IMR-90 (cell line): ENCODE measurements around the gene KHNYN. TPM values are rescaled to one million over a fixed set of nuclear protein-coding genes. Genes with fewer than 3 reads are reported as not detected.

ENCODE experiments used
- ATAC-seq: fragments of 200-7000 bp; cut with Tn5 transposase; 2 replicates; pipeline ENCODE4 v1.9.1; 2020; ENCODE audit warnings: low read depth, mild to moderate bottlenecking, moderate library complexity
- BruUV-seq: library from RNA; stranded (reverse); fragments of 400-500 nt; replicated peaks from 2 replicates; lab custom pipeline; 2021; lab: Mats Ljungman, UMichigan
- CTCF ChIA-PET: fragments of 300-600 bp; formaldehyde crosslinking; extraction: SDS; loops from one replicate; lab custom pipeline; 2021; ENCODE audit warnings: antibody characterized with exemption; lab: Yijun Ruan, JAX
- POLR2A ChIA-PET: fragments of 300-600 bp; sonication (Branson Sonifier 250); formaldehyde crosslinking; loops from one replicate; lab custom pipeline; 2022; ENCODE audit warnings: antibody characterized with exemption; ENCODE audit not compliant: unreplicated experiment; lab: Charles Lee
- DNase-seq: peaks from one replicate; pipeline ENCODE4 v3.0.0; 2013
- H2AFZ ChIP-seq: replicated peaks from 2 replicates; pipeline ENCODE3; 2013; ENCODE audit warnings: low read length, mild to moderate bottlenecking; ENCODE audit not compliant: poor library complexity
- H2AK5ac ChIP-seq: 2 replicates; pipeline ENCODE4 v1.6.1; 2013; ENCODE audit warnings: low read depth, low read length, inconsistent platforms
- H2AK9ac ChIP-seq: replicated peaks from 2 replicates; pipeline ENCODE3; 2013; ENCODE audit warnings: mild to moderate bottlenecking, low read depth, low read length, moderate library complexity; ENCODE audit not compliant: poor library complexity
- H2BK120ac ChIP-seq: 2 replicates; pipeline ENCODE4 v1.6.1; 2013; ENCODE audit warnings: low read depth, low read length, inconsistent platforms
- H2BK15ac ChIP-seq: 3 replicates; pipeline ENCODE4 v1.6.1; 2013; ENCODE audit warnings: low read depth, low read length, inconsistent platforms
- H2BK20ac ChIP-seq: 2 replicates; pipeline ENCODE4 v1.6.1; 2013; ENCODE audit warnings: low read depth, mild to moderate bottlenecking, inconsistent platforms, low read length, moderate library complexity
- H2BK5ac ChIP-seq: 2 replicates; pipeline ENCODE4 v1.6.1; 2013; ENCODE audit warnings: mild to moderate bottlenecking, low read depth, low read length, inconsistent platforms; ENCODE audit not compliant: poor library complexity, severe bottlenecking
- H3K14ac ChIP-seq: replicated peaks from 2 replicates; pipeline ENCODE4 v1.6.1; 2013; ENCODE audit warnings: low read depth, low read length, inconsistent platforms
- H3K18ac ChIP-seq: 2 replicates; pipeline ENCODE4 v1.6.1; 2013; ENCODE audit warnings: low read depth, low read length, control low read depth
- H3K23ac ChIP-seq: 2 replicates; pipeline ENCODE4 v1.6.1; 2013; ENCODE audit warnings: low read depth, low read length, inconsistent platforms
- H3K27ac ChIP-seq: 2 replicates; pipeline ENCODE4 v1.5.1; 2013; ENCODE audit warnings: mild to moderate bottlenecking, control low read depth, low read length; ENCODE audit not compliant: insufficient read depth
- H3K27me3 ChIP-seq: 2 replicates; pipeline ENCODE4 v1.6.1; 2013; ENCODE audit warnings: low read length; ENCODE audit not compliant: control insufficient read depth, insufficient read depth
- H3K36me3 ChIP-seq: 2 replicates; pipeline ENCODE4 v1.6.1; 2013; ENCODE audit warnings: low read length, mixed read lengths; ENCODE audit not compliant: control insufficient read depth, insufficient read depth
- H3K4ac ChIP-seq: 2 replicates; pipeline ENCODE4 v1.6.1; 2013; ENCODE audit warnings: low read depth, low read length, inconsistent platforms
- H3K4me1 ChIP-seq: 2 replicates; pipeline ENCODE4 v1.6.1; 2013; ENCODE audit warnings: low read length, mixed read lengths; ENCODE audit not compliant: control insufficient read depth, insufficient read depth
- H3K4me2 ChIP-seq: 2 replicates; pipeline ENCODE4 v1.6.1; 2013; ENCODE audit warnings: low read depth, mild to moderate bottlenecking, control low read depth, low read length, moderate library complexity
- H3K4me3 ChIP-seq: 2 replicates; pipeline ENCODE4 v1.5.1; 2013; ENCODE audit warnings: low read depth, mild to moderate bottlenecking, control low read depth, low read length, moderate library complexity; ENCODE audit not compliant: insufficient read depth
- H3K56ac ChIP-seq: 2 replicates; pipeline ENCODE4 v1.6.1; 2013; ENCODE audit warnings: low read length, inconsistent platforms; ENCODE audit not compliant: insufficient read depth; ENCODE audit errors: extremely low read depth
- H3K79me1 ChIP-seq, 2 experiments: 2 replicates each; pipeline ENCODE4 v1.6.1; 2013; ENCODE audit warnings: low read length in 2 of 2, inconsistent platforms in 1 of 2, low read depth in 1 of 2
- H3K9ac ChIP-seq: 2 replicates; pipeline ENCODE4 v1.6.1; 2013; ENCODE audit warnings: low read depth, low read length, control low read depth
- H3K9me1 ChIP-seq: 2 replicates; pipeline ENCODE4 v1.6.1; 2013; ENCODE audit warnings: low read length, inconsistent platforms; ENCODE audit not compliant: insufficient read depth
- H3K9me3 ChIP-seq: 2 replicates; pipeline ENCODE4 v1.6.1; 2013; ENCODE audit warnings: low read length; ENCODE audit not compliant: control insufficient read depth, insufficient read depth
- H4K20me1 ChIP-seq: 2 replicates; pipeline ENCODE4 v1.6.1; 2013; ENCODE audit warnings: low read length, inconsistent platforms; ENCODE audit not compliant: insufficient read depth
- H4K5ac ChIP-seq: 2 replicates; pipeline ENCODE4 v1.6.1; 2013; ENCODE audit warnings: mild to moderate bottlenecking, low read depth, low read length, control low read depth
- H4K8ac ChIP-seq, 2 experiments: 2 replicates each; pipeline ENCODE4 v1.6.1; 2013; ENCODE audit warnings: low read depth in 2 of 2, low read length in 2 of 2, control low read depth in 1 of 2, inconsistent platforms in 1 of 2
- H4K91ac ChIP-seq: 2 replicates; pipeline ENCODE4 v1.6.1; 2013; ENCODE audit warnings: low read depth, low read length, inconsistent platforms; ENCODE audit not compliant: insufficient read depth
- BHLHE40 ChIP-seq: fragments of 150-350 bp; IDR thresholded peaks from 2 replicates; pipeline ENCODE4 v1.6.1; 2016; ENCODE audit warnings: mild to moderate bottlenecking, low read depth, low read length
- CEBPB ChIP-seq: IDR thresholded peaks from 2 replicates; pipeline ENCODE4 v1.6.1; 2012; ENCODE audit warnings: low read depth, low read length, improper control_type of control experiment
- CHD1 ChIP-seq: IDR thresholded peaks from 2 replicates; pipeline ENCODE4 v1.6.1; 2012; ENCODE audit warnings: low read depth, low read length, improper control_type of control experiment
- CTCF ChIP-seq: conservative IDR thresholded peaks from 2 replicates; pipeline ENCODE4 v1.5.1; 2012; ENCODE audit warnings: mild to moderate bottlenecking, low read depth, low read length, improper control_type of control experiment
- ELK1 ChIP-seq: fragments of 150-350 bp; IDR thresholded peaks from 2 replicates; pipeline ENCODE4 v1.6.1; 2016; ENCODE audit warnings: low read depth, mild to moderate bottlenecking, low read length, moderate library complexity, borderline replicate concordance
- FOS ChIP-seq: fragments of 150-350 bp; IDR thresholded peaks from 2 replicates; pipeline ENCODE4 v1.6.1; 2016; ENCODE audit warnings: low read depth, low read length
- MAFK ChIP-seq: IDR thresholded peaks from 2 replicates; pipeline ENCODE4 v1.6.1; 2012; ENCODE audit warnings: low read depth, low read length, improper control_type of control experiment
- MAZ ChIP-seq: IDR thresholded peaks from 2 replicates; pipeline ENCODE4 v1.6.1; 2012; ENCODE audit warnings: low read depth, mild to moderate bottlenecking, low read length, improper control_type of control experiment, moderate library complexity, borderline replicate concordance
- MXI1 ChIP-seq: IDR thresholded peaks from 2 replicates; pipeline ENCODE4 v1.6.1; 2012; ENCODE audit warnings: low read depth, mild to moderate bottlenecking, low read length, moderate library complexity, borderline replicate concordance
- NFE2L2 ChIP-seq: fragments of 150-350 bp; IDR thresholded peaks from 2 replicates; pipeline ENCODE4 v1.6.1; 2016; ENCODE audit warnings: low read depth, mild to moderate bottlenecking, low read length
- POLR2A ChIP-seq: IDR thresholded peaks from 2 replicates; pipeline ENCODE4 v1.6.1; 2012; ENCODE audit warnings: mild to moderate bottlenecking, low read depth, low read length
- RAD21 ChIP-seq: IDR thresholded peaks from 2 replicates; pipeline ENCODE4 v1.6.1; 2012; ENCODE audit warnings: low read length, improper control_type of control experiment
- RCOR1 ChIP-seq: IDR thresholded peaks from 2 replicates; pipeline ENCODE4 v1.6.1; 2012; ENCODE audit warnings: mild to moderate bottlenecking, low read length, improper control_type of control experiment; ENCODE audit not compliant: insufficient replicate concordance
- RFX5 ChIP-seq: IDR thresholded peaks from 2 replicates; pipeline ENCODE4 v1.8.0; 2012; ENCODE audit warnings: low read depth, mild to moderate bottlenecking, low read length, moderate library complexity
- SMC3 ChIP-seq: fragments of 150-350 bp; IDR thresholded peaks from 2 replicates; pipeline ENCODE4 v1.6.1; 2016; ENCODE audit warnings: low read depth, mild to moderate bottlenecking, antibody characterized with exemption, low read length, moderate library complexity
- USF2 ChIP-seq: fragments of 150-350 bp; IDR thresholded peaks from 2 replicates; pipeline ENCODE4 v1.6.1; 2017; ENCODE audit warnings: mild to moderate bottlenecking, antibody characterized with exemption, low read length, low read depth
- WGBS, 2 experiments: methylation state at CpG; one replicate each; pipeline versions ENCODE4 v1.1.5 to v1.1.7; 2013; ENCODE audit warnings: missing lambda C conversion rate in 2 of 2; ENCODE audit not compliant: insufficient read length in 1 of 2; ENCODE audit errors: extremely low coverage in 2 of 2; 5-methylcytosine and 5-hydroxymethylcytosine counted together
- dilution Hi-C: fragments of 300-500 bp; cut with HindIII; formaldehyde crosslinking; loops from one replicate; pipeline ENCODE4 v1.14.3; 2018; ENCODE audit warnings: low sequenced_read_pairs; ENCODE audit not compliant: unreplicated experiment
- in situ Hi-C: fragments of 300-500 bp; cut with MboI; formaldehyde crosslinking; loops from 3 replicates; pipeline ENCODE4 v1.14.3; 2019; ENCODE audit warnings: low sequenced_read_pairs, inconsistent platforms, mixed read lengths
- intact Hi-C: fragments of 100-400 bp; cut with micrococcal nuclease; formaldehyde crosslinking; loops from 2 replicates; pipeline ENCODE4 v1.10.0; 2022
- polyA plus RNA-seq, 3 experiments: library from polyadenylated mRNA; depleted of rRNA; stranded (reverse); fragments of >200 nt; gene quantifications; 2 replicates each; pipeline ENCODE4 v1.2.3, GENCODE V29; 2012; ENCODE audit warnings: low replicate concordance in 1 of 3
- total RNA-seq: library from RNA; depleted of rRNA; stranded (reverse); fragments of >200 nt; gene quantifications from 2 replicates; pipeline ENCODE4 v1.2.3, GENCODE V29; 2012

The KHNYN gene
- total and polyA plus RNA-seq, 2 of the 4 experiments (the other 2 are of a cell fraction): 18.9 to 24.4 TPM

- no peak overlapping the region for H3K56ac ChIP-seq
- ATAC-seq (no peak), DNase-seq (no peak)
- ChIA-PET POLR2A (no interaction called here), CTCF (no interaction called here)
- in situ Hi-C loops (no loop called here), intact Hi-C loops (no loop called here), dilution Hi-C loops (no loop called here)
- H3K79me1 ChIP-seq: no peaks in the 10 kb centered on the region; a peak in 1 of 4 replicates
- no peak overlapping the region for H2BK5ac ChIP-seq
- H3K9me1 ChIP-seq: peaks cover 6% of the 10 kb centered on the region; the same call in 1 of the 2 replicates
- H4K5ac ChIP-seq: no peak overlapping the region
- no peak overlapping the region for H3K4me3 ChIP-seq
- no peak overlapping the region for H2AK5ac ChIP-seq
- H2BK15ac ChIP-seq: no peak overlapping the region
- H2BK120ac ChIP-seq: no peak overlapping the region
- H3K18ac ChIP-seq: no peak overlapping the region
- no peak overlapping the region for H3K14ac ChIP-seq
- no peak overlapping the region for H4K91ac ChIP-seq
- H4K20me1 ChIP-seq: 0 out of 2 replicates have a peak, but pooled peaks cover 3% of the 10 kb centered on the region
- no peak overlapping the region for H3K23ac ChIP-seq
- H3K4me2 ChIP-seq: no peak overlapping the region
- H2AFZ ChIP-seq: no peak overlapping the region
- peaks cover 30% of the 10 kb centered on the region; the same call in 1 of the 2 replicates for H3K36me3 ChIP-seq
- H3K9me3 ChIP-seq: no peaks in the 10 kb centered on the region
- H3K4me1 ChIP-seq: no peaks in the 10 kb centered on the region
- no peak overlapping the region for H4K8ac ChIP-seq
- H3K4ac ChIP-seq: no peak overlapping the region
- WGBS, 2 experiments: no CpG with 5 or more reads among the region's 1 CpG
- peaks cover 8% of the 10 kb centered on the region for H3K27me3 ChIP-seq
- no TSS peak for BruUV-seq
- TF ChIP-seq CTCF: no peak
- TF ChIP-seq MAZ: no peak
- TF ChIP-seq NFE2L2: no peak
- no peak for TF ChIP-seq USF2
- TF ChIP-seq SMC3: no peak
- TF ChIP-seq CEBPB: no peak
- no peak for TF ChIP-seq MAFK
- TF ChIP-seq BHLHE40: no peak
- TF ChIP-seq POLR2A: no peak
- no peak for TF ChIP-seq ELK1
- TF ChIP-seq RFX5: no peak
- no peak for TF ChIP-seq MXI1
- TF ChIP-seq RCOR1: no peak
- no peak for TF ChIP-seq FOS
- no peak for TF ChIP-seq RAD21
- TF ChIP-seq CHD1: no peak
- H3K9ac ChIP-seq: no peak overlapping the region
- no peak overlapping the region for H2AK9ac ChIP-seq
- H2BK20ac ChIP-seq: no peak overlapping the region
- no peak overlapping the region for H3K27ac ChIP-seq
Observed at GRCh38 chr14:24414077-24414476, 15.7 kb upstream of the KHNYN start.
